Ectodermal cell (in vitro differentiated cells): ENCODE data around the gene PFDN5. TPM values are rescaled to one million over a fixed set of nuclear protein-coding genes. Genes with fewer than 3 reads are reported as not detected.
A peak's percentile ranks its signal among the peaks of the same experiment; 100 is the strongest.

ENCODE experiments used
- H3K27ac ChIP-seq: 2 replicates; pipeline ENCODE4 v1.7.0; 2013; ENCODE audit warnings: mild to moderate bottlenecking, low read depth, low read length; ENCODE audit not compliant: insufficient read depth, poor library complexity, severe bottlenecking
- H3K27me3 ChIP-seq: 2 replicates; pipeline ENCODE4 v1.7.0; 2013; ENCODE audit warnings: mild to moderate bottlenecking, low read length; ENCODE audit not compliant: insufficient read depth, control insufficient read depth, poor library complexity, severe bottlenecking
- H3K36me3 ChIP-seq: one replicate; pipeline ENCODE4 v1.7.0; 2013; ENCODE audit warnings: low read length; ENCODE audit not compliant: control insufficient read depth, insufficient read depth
- H3K4me1 ChIP-seq: one replicate; pipeline ENCODE4 v1.7.0; 2013; ENCODE audit warnings: low read length; ENCODE audit not compliant: control insufficient read depth, insufficient read depth
- H3K4me3 ChIP-seq: 2 replicates; pipeline ENCODE4 v1.7.0; 2013; ENCODE audit warnings: low read depth, low read length, control low read depth; ENCODE audit not compliant: insufficient read depth
- H3K9me3 ChIP-seq: 2 replicates; pipeline ENCODE4 v1.7.0; 2013; ENCODE audit warnings: mild to moderate bottlenecking, low read length, moderate library complexity; ENCODE audit not compliant: control insufficient read depth
- WGBS, 2 experiments: methylation state at CpG; one replicate each; pipeline ENCODE4 v1.1.7; 2013; ENCODE audit warnings: missing lambda C conversion rate in 2 of 2; 5-methylcytosine and 5-hydroxymethylcytosine counted together
- polyA plus RNA-seq, 4 experiments: library from polyadenylated mRNA; stranded (reverse); fragments of 50-300 nt; gene quantifications; one replicate each; pipeline ENCODE4 v1.2.3, GENCODE V29; 2013

The PFDN5 gene
- 566 TPM for polyA plus RNA-seq (2013, experiment 1 of 4)
- 546 TPM for polyA plus RNA-seq (2013, experiment 2 of 4)
- 587 TPM for polyA plus RNA-seq (2013, experiment 3 of 4)
- polyA plus RNA-seq (2013, experiment 4 of 4), result 660 TPM

DNA sequence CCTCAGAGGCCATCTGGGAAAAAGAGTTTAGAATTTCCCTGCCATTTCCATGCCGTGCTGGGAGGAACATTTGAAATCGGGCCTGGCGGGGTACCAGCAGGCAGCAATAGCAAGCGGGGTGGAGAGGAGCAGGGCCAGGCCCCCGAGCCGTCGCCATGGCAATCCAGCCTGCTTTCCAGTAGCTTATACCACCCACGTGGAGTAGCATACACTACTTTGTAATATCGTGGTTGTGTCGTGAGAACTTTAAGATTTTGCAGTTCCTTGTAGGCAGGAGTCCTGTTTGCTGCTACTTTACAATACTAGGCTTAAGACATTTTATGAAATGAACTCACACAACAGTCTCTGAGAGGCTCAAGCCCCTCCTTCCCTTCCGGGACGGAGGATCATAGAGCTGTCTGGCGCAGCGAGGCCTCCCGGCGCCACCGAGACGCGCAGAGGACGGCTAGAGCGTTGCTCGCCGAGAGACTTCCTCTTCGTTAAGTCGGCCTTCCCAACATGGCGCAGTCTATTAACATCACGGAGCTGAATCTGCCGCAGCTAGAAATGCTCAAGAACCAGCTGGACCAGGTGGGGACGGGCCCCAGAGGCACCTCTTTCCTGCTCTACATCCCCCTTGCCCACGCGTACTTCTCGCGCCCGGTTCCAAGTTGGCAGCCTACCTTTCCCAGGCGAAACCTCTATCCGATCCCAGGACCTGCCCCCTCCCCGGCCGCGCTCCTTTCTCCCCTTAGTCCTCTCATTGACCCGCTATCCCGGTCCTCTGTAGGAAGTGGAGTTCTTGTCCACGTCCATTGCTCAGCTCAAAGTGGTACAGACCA, at the start of gene PFDN5:
Gene PFDN5 (plus strand): TSS at position 473 of the 821 bp plus-strand sequence. CDS start 26 bp downstream, at position 499.
- H3K36me3 ChIP-seq, result peaks cover 37% of the 10 kb centered on the region
- peak within 1 kb of the TSS; percentile 99 for H3K4me3 ChIP-seq
- peak within 1 kb of the TSS; percentile 52 for H3K27ac ChIP-seq
- H3K4me1 ChIP-seq, result peaks cover 12% of the 10 kb centered on the region
- no peaks in the 10 kb centered on the region for H3K9me3 ChIP-seq
- no peaks in the 10 kb centered on the region for H3K27me3 ChIP-seq
- WGBS, 2 experiments, result 3% methylated on average over 42 of the region's 42 CpGs

DNA sequence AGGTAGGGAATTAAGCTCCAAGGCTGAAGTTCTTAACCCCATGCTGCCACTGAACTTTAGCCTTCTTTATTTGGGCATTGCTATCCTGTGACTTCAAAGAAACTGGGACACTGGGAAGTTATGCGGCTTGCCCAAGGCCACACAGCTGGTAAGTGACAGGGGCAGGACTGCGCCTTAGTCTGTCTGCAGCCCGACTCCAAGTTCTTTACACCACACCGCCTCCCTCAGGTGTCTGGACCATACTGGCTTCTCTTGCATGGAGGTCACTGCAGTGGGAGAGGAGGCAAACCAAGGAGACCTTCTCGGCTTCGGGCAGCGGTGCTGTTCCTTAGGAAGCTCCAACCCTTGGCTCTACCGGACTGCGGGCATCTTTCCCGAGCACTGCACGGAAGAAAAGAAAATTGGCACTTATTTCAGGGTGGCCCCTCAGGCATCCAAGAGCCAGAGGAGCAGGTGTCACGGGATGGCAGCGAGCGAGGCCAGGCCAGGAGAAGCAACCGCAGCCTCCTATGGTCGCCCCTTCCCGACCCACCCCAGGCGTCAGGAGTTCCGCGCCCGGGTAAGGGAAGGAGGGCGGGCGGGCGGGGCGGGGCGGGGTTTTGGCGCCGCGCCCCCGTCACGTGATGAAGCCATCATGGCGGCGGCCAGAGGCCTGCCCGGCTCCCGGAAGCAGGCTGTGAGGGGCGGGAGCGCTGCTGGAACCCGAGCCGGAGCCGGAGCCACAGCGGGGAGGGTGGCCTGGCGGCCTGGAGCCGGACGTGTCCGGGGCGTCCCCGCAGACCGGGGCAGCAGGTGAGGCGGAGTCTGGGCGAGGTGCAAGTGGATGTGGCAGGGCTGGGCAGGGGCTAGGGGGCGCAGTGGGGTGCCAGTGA, 43.6 kb upstream of the PFDN5 start:
- H3K27me3 ChIP-seq, result no peaks in the 10 kb centered on the region
- peaks cover 13% of the 10 kb centered on the region for H3K4me1 ChIP-seq
- WGBS, 2 experiments, result 1% methylated on average over 51 of the region's 51 CpGs
- H3K4me3 ChIP-seq, result peak overlapping the region; percentile 89
- H3K9me3 ChIP-seq, result no peaks in the 10 kb centered on the region
- peak overlapping the region; percentile 72 for H3K27ac ChIP-seq
- no peaks in the 10 kb centered on the region for H3K36me3 ChIP-seq

DNA sequence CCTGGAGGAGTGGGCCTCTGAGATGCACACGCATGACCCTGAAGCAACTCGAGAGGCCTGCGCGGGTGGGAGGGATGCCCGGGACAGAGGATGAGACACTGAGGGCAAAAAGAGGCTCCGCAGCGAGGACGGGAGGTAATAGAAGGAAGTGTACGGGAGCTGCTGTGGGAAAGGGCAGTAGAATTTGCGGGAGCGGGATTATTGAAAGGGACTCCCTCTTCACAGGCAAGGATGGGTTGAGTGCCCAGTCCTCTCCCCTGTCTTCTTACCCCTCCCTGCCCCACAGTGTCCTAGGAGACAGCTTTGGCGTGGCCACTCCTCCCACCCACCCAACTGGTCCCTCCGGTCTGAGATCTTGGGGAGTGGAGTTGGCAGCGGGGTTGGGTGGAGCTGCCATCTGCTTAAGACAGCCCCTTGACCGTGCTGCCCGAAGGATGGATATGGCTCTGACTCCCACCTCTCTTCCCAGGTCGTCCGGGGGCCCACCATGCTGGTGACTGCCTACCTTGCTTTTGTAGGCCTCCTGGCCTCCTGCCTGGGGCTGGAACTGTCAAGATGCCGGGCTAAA, 42.9 kb upstream of the PFDN5 start:
- no peaks in the 10 kb centered on the region for H3K27me3 ChIP-seq
- no peaks in the 10 kb centered on the region for H3K9me3 ChIP-seq
- H3K27ac ChIP-seq, result peak overlapping the region; percentile 39
- H3K4me1 ChIP-seq, result peaks cover 13% of the 10 kb centered on the region
- H3K36me3 ChIP-seq, result no peaks in the 10 kb centered on the region
- WGBS, 2 experiments, result 20 to 22% methylated on average over 19 of the region's 19 CpGs
- peak overlapping the region; percentile 89 for H3K4me3 ChIP-seq

DNA sequence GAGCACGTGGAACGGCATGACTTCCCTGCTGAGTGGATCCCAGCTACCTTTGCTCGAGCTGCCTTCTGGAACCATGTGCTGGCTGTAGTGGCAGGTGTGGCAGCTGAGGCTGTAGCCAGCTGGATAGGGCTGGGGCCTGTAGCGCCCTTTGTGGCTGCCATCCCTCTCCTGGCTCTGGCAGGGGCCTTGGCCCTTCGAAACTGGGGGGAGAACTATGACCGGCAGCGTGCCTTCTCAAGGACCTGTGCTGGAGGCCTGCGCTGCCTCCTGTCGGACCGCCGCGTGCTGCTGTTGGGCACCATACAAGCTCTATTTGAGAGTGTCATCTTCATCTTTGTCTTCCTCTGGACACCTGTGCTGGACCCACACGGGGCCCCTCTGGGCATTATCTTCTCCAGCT, 42.0 kb upstream of the PFDN5 start:
- no peak overlapping the region for H3K27ac ChIP-seq
- no peaks in the 10 kb centered on the region for H3K9me3 ChIP-seq
- H3K4me1 ChIP-seq, result peaks cover 13% of the 10 kb centered on the region
- no peaks in the 10 kb centered on the region for H3K36me3 ChIP-seq
- no peaks in the 10 kb centered on the region for H3K27me3 ChIP-seq
- 94 to 95% methylated on average over 13 of the region's 13 CpGs for WGBS, 2 experiments
- no peak overlapping the region for H3K4me3 ChIP-seq

DNA sequence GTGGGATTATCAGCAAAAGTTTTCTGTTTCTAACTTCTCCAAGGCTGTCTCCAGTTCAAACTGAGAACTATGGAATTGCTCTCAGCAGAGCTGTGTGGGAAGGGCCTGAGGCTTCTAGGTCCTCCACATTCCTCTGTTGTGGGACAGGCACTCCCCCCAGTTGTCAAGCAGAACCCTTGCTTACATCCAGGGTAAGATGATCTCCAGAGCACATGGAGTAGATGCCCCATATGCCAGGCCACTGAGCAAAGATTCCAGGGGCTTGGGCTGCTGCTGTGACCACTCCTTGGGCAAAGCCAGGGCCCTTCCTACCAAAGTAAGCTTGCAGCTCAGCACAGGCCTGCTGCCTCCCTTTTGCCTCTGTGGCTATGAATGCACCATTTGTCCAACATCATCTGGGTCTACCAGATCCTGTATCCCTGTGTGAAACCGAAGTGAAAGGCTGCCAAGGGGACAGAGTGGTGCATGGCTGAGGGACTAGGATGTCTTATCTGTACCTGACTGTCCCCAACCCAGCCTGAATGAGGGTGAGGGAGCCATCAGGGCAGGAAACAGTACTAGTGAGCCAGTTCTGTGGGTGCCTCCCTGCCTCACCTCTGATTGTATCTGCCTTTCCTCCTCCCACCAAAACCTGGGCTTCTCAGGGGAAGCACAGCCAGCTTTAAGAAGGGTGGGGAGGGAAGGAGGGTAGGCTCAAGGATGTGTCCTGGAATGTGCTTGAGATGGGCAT, 40.4 kb upstream of the PFDN5 start:
- H3K27ac ChIP-seq, result no peak overlapping the region
- 95% methylated on average over 1 of the region's 1 CpG for WGBS, 2 experiments
- H3K4me3 ChIP-seq, result no peak overlapping the region
- no peaks in the 10 kb centered on the region for H3K36me3 ChIP-seq
- no peaks in the 10 kb centered on the region for H3K9me3 ChIP-seq
- H3K27me3 ChIP-seq, result no peaks in the 10 kb centered on the region
- H3K4me1 ChIP-seq, result peaks cover 13% of the 10 kb centered on the region

DNA sequence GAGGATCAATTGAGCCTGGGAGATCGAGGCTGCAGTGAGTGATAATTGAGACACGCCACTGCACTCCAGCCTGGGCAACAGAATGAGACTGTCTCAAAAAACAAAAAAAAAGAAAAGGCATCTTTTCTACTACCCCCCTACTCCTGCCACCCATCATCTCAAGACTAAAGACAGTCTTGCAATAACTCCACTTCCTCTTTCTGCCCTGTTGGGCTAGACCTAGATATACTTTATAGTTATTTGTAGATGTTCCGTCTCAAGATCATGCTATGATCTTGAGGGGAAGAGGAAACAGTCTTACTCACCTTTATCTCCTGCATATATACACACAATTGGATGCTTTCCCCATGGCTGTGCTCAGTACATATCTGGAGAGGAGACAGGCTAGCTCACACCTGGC, 39.3 kb upstream of the PFDN5 start:
- Histone ChIP-seq H3K9me3 (no peaks in the 10 kb centered on the region), H3K36me3 (no peaks in the 10 kb centered on the region), H3K27ac (no peak overlapping the region), H3K27me3 (no peaks in the 10 kb centered on the region), H3K4me1 (peaks cover 10% of the 10 kb centered on the region), H3K4me3 (no peak overlapping the region)
- WGBS, 2 experiments, result 88 to 98% methylated on average over 2 to 3 of the region's 3 CpGs

DNA sequence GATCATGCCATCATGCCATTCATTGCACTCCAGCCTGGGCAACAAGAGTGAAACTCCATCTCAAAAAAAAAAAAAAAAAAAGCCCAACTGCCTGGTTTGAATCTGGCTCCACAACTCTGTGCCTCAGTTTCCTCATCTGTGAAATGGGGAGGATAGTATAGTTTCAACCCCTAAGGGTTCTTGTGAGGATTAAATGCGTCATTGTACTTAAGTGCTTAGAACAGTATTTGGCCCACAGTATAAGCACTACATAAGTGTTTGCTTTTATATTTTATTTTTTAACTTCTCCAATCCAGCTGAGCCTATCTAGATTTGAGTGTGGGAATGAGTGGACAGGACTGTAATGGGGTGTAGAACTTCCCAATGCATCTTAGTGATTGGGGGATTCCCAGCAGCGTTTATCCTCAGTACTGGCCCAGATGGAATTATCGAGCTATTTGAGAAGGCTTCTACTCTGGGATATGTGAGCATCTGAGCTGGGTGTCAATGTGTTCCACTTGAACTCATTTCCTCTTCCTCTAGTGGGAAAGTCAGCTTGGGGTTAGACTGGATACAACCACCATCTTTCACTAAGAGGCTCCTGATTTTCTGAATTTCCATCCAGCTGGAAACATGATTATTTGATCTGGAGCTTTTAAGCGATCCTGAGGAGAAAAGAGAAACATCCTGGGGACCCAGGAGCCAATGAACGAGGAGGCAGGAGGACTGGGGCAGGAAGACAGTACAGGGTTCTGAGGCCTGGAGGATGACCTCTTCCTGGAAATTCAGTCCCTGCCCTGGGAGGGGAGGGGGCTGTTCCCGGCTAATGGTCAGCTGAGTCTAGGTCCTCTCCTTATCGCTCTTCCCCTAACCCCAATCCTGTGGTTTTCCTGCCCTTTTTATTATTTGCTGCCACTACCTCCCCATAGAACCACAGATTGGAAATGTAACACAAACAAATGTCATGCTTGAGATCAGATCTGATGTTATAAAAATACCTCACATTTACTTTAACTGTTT, 36.5 kb upstream of the PFDN5 start:
- no peaks in the 10 kb centered on the region for H3K4me1 ChIP-seq
- no peak overlapping the region for H3K4me3 ChIP-seq
- no peaks in the 10 kb centered on the region for H3K27me3 ChIP-seq
- H3K36me3 ChIP-seq, result no peaks in the 10 kb centered on the region
- H3K9me3 ChIP-seq, result no peaks in the 10 kb centered on the region
- H3K27ac ChIP-seq, result no peak overlapping the region
- WGBS, 2 experiments, result 83 to 92% methylated on average over 6 to 7 of the region's 7 CpGs

DNA sequence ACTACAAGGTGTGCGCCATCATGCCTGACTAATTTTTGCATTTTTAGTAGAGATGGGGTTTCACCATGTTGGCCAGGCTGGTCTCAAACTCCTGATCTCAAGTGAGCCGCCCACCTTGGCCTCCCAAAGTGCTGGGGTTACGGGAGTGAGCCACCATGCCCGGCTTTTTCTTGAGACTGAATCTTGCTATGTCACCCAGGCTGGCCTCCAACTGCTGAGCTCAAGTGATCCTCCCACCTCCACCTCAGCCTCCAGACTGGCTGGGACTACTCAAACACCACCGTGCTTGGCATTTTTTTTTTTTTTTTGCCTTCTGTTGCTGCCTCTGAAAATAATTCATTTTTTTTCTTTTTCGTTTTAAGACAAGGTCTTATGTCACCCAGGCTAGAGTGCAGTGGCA, 35.5 kb upstream of the PFDN5 start:
- no peak overlapping the region for H3K27ac ChIP-seq
- no peaks in the 10 kb centered on the region for H3K27me3 ChIP-seq
- no peak overlapping the region for H3K4me3 ChIP-seq
- no peaks in the 10 kb centered on the region for H3K9me3 ChIP-seq
- H3K4me1 ChIP-seq, result no peaks in the 10 kb centered on the region
- 91 to 92% methylated on average over 6 of the region's 6 CpGs for WGBS, 2 experiments
- no peaks in the 10 kb centered on the region for H3K36me3 ChIP-seq

DNA sequence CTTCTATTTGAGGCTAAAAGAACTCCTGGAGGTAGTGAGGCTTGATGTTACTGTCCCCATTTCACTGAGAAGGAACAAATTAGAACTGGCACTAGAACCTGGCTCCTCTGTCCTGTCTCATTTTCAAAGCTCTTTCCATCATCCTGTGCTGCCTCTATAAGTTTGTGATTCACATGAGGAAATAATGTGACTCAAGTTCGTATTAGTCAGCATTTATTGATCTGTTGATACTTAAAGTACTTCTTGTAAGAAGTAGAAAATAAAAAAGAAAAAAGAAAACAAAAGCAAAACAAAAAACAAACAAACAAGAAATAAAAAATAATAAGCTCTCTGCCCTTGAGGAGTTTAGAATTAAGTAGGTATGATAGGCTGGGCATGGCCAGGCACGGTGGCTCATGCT, 29.6 kb upstream of the PFDN5 start:
- peaks cover 10% of the 10 kb centered on the region for H3K36me3 ChIP-seq
- peaks cover 22% of the 10 kb centered on the region for H3K4me1 ChIP-seq
- H3K4me3 ChIP-seq, result no peak overlapping the region
- H3K27me3 ChIP-seq, result no peaks in the 10 kb centered on the region
- H3K27ac ChIP-seq, result no peak overlapping the region
- no peaks in the 10 kb centered on the region for H3K9me3 ChIP-seq
- WGBS, 2 experiments, result 87 to 94% methylated on average over 1 of the region's 2 CpGs
